Measurements from ENCODE around the gene SPATA21.
"Not testable (repeated sequence)": the region's sequence is repeated elsewhere in the genome, so short reads cannot be mapped to it uniquely, and the experiment has no call there.

Gene SPATA21

GRCh38 chr1:16385659-16386453, 51.4 kb downstream of the SPATA21 start:
- DNase-seq (ENCODE audit: low read depth, low spot score), result no peak

- DNase-seq (ENCODE audit: low read depth, low spot score), result no peak
Observed at GRCh38 chr1:16383888-16384287, 53.3 kb downstream of the SPATA21 start.

- no peak for DNase-seq (ENCODE audit: low read depth, low spot score)
Observed at GRCh38 chr1:16380868-16381267, 56.4 kb downstream of the SPATA21 start.

- DNase-seq (ENCODE audit: low read depth, low spot score), result no peak
Observed at GRCh38 chr1:16378443-16378842, 58.8 kb downstream of the SPATA21 start.

GRCh38 chr1:16376971-16377370, 60.3 kb downstream of the SPATA21 start:
- no peak for DNase-seq (ENCODE audit: low read depth, low spot score)

- DNase-seq (ENCODE audit: low read depth, low spot score), result no peak
Observed at GRCh38 chr1:16375521-16376340, 61.5 kb downstream of the SPATA21 start.

- peak; percentile 50 for DNase-seq (ENCODE audit: low read depth, low spot score)
Observed at GRCh38 chr1:16374266-16374665, 63.0 kb downstream of the SPATA21 start.

- DNase-seq (ENCODE audit: low read depth, low spot score), result no peak
Observed at GRCh38 chr1:16372535-16373285, 64.5 kb downstream of the SPATA21 start.

- DNase-seq (ENCODE audit: low read depth, low spot score), result no peak
Observed at GRCh38 chr1:16371725-16372124, 65.5 kb downstream of the SPATA21 start.

GRCh38 chr1:16369821-16370220, 67.4 kb downstream of the SPATA21 start:
- no peak for DNase-seq (ENCODE audit: low read depth, low spot score)

GRCh38 chr1:16367968-16368890, 69.0 kb downstream of the SPATA21 start:
- DNase-seq (ENCODE audit: low read depth, low spot score), result no peak

- DNase-seq (ENCODE audit: low read depth, low spot score), result peak; percentile 85
Observed at GRCh38 chr1:16367258-16367967, 69.8 kb downstream of the SPATA21 start.

GRCh38 chr1:16366722-16367257, 70.4 kb downstream of the SPATA21 start, which contains the start of gene SZRD1:
SZRD1 (plus strand) TSS chr1:16367242; CDS start chr1:16367258, 16 bp downstream.
- DNase-seq (ENCODE audit: low read depth, low spot score), result peak; percentile 99

GRCh38 chr1:16365146-16365498, 72.1 kb downstream of the SPATA21 start:
- not testable (repeated sequence) for DNase-seq (ENCODE audit: low read depth, low spot score)

GRCh38 chr1:16356867-16357266, 80.4 kb downstream of the SPATA21 start:
- DNase-seq (ENCODE audit: low read depth, low spot score), result no peak

- DNase-seq (ENCODE audit: low read depth, low spot score), result no peak
Observed at GRCh38 chr1:16354619-16355018, 82.6 kb downstream of the SPATA21 start.

- DNase-seq (ENCODE audit: low read depth, low spot score), result no peak
Observed at GRCh38 chr1:16352842-16353535, 84.2 kb downstream of the SPATA21 start.

- DNase-seq (ENCODE audit: low read depth, low spot score), result peak; percentile 98
Observed at GRCh38 chr1:16351994-16352841, 85.0 kb downstream of the SPATA21 start, which contains the start of gene FBXO42. FBXO42 (minus strand) TSS chr1:16352480; CDS start chr1:16315418, 37,062 bp downstream.
